ENCODE data around the gene ZNF615.
"Not testable (repeated sequence)": the region's sequence is repeated elsewhere in the genome, so short reads cannot be mapped to it uniquely, and the experiment has no call there.

The ZNF615 gene

GRCh38 chr19:52007806-52008557, at the start of gene ZNF615:
TSS of gene ZNF615 (minus strand) at chr19:52008211. CDS start at chr19:52003711, 4,500 bp downstream.
- peak; percentile 68 to 83 for DNase-seq

- DNase-seq = not testable (repeated sequence)
Observed at GRCh38 chr19:52056480-52056879, 48.5 kb upstream of the ZNF615 start.

- DNase-seq = not testable (repeated sequence)
Observed at GRCh38 chr19:52051736-52052135, 43.7 kb upstream of the ZNF615 start.

- peak; percentile 28 to 68 for DNase-seq
Observed at GRCh38 chr19:52048555-52049501, 40.8 kb upstream of the ZNF615 start, which contains the start of gene ZNF432. TSS of gene ZNF432 (minus strand) at chr19:52048838. CDS start at chr19:52046868, 1,970 bp downstream.

- no peak for DNase-seq
Observed at GRCh38 chr19:52039169-52039568, 31.2 kb upstream of the ZNF615 start.

GRCh38 chr19:52034051-52034728, 26.2 kb upstream of the ZNF615 start:
- no peak for DNase-seq

GRCh38 chr19:52028780-52029123, 20.7 kb upstream of the ZNF615 start:
- DNase-seq = no peak

GRCh38 chr19:52028027-52028779, 20.2 kb upstream of the ZNF615 start, which contains the start of gene ZNF614:
TSS of gene ZNF614 (minus strand) at chr19:52028379. CDS start at chr19:52025745, 2,634 bp downstream.
- peak; percentile 83 to 84 for DNase-seq

GRCh38 chr19:52026255-52026990, 18.4 kb upstream of the ZNF615 start:
- not testable (repeated sequence) for DNase-seq

- DNase-seq = not testable (repeated sequence)
Observed at GRCh38 chr19:52024478-52024877, 16.5 kb upstream of the ZNF615 start.

- no peak for DNase-seq
Observed at GRCh38 chr19:52022193-52022592, 14.2 kb upstream of the ZNF615 start.

GRCh38 chr19:52020506-52020905, 12.5 kb upstream of the ZNF615 start:
- no peak for DNase-seq

- no peak for DNase-seq
Observed at GRCh38 chr19:52010674-52011073, 2.7 kb upstream of the ZNF615 start.

GRCh38 chr19:52007451-52007805, 583 bp downstream of the ZNF615 start:
- DNase-seq = no peak

GRCh38 chr19:51994048-51994644, 13.9 kb downstream of the ZNF615 start:
- DNase-seq = no peak

- DNase-seq = no peak
Observed at GRCh38 chr19:51993422-51993821, 14.6 kb downstream of the ZNF615 start.

GRCh38 chr19:51986309-51987291, 21.4 kb downstream of the ZNF615 start, which contains the start of gene ZNF350:
TSS of gene ZNF350 (minus strand) at chr19:51986840. CDS start at chr19:51974360, 12,480 bp downstream.
- DNase-seq = peak; percentile 2 to 18

GRCh38 chr19:51983361-51983760, 24.6 kb downstream of the ZNF615 start:
- DNase-seq = no peak

GRCh38 chr19:51980926-51981325, 27.1 kb downstream of the ZNF615 start:
- not testable (repeated sequence) for DNase-seq
